Astrocyte of the cerebellum (primary cell): Measurements from ENCODE around the gene MXRA7.
"Not testable (repeated sequence)": the region's sequence is repeated elsewhere in the genome, so short reads cannot be mapped to it uniquely, and the experiment has no call there.

Experiments used
- DNase-seq: peaks from one replicate; pipeline ENCODE4 v3.0.0-alpha.2; 2011; ENCODE audit warnings: low read depth
- H3K4me3 ChIP-seq: 2 replicates; pipeline ENCODE4 v1.5.1; 2011; ENCODE audit warnings: mild to moderate bottlenecking, low read depth, low read length, moderate library complexity
- in situ Hi-C: cut with HindIII; loops from 2 replicates; pipeline ENCODE4 v1.10.0; 2017; ENCODE audit warnings: low sequenced_read_pairs
- TF ChIP-seq, protein P1 (sequence below): IDR thresholded peaks from 2 replicates; pipeline ENCODE4 v1.5.1; 2012; ENCODE audit warnings: low read length, low read depth, moderate library complexity, mild to moderate bottlenecking; ENCODE audit errors: missing control alignments

The MXRA7 gene

DNA sequence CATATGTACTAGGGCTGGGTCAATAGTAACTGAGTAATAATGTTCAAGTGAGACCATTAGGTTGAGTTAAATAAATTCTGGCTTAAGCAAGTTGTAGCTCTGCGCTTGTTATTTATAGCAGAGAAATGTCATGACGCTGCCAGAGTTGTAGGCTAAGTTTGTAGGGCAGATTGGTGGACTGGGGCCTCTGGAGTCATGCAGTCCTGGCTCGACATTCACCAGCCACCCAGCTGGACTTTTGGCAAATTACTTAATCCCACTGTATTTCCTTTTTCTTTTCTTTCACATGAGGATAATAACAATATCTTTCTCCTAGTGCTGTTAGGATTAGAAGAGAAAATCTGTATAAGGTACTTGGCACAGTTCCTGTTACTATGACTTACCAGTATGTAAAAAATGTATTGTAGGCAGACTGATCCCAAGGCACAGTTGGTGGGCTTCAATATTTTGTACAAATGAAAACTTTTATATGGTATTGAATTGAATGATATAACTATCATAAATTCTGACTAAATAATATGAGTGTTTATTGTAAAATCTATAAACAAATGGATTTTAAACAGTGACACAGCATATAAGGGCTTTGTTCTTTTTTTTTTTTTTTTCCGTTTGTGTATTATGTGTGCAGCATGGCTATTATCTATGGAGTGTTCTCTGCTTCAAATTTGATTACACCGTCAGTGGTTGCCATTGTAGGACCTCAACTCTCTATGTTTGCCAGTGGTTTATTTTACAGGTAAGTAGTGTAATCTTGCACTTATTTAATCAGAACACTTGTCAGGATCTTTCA, 29.8 kb upstream of the MXRA7 start:
- DNase-seq = no peak
- TF ChIP-seq, protein P1, sequence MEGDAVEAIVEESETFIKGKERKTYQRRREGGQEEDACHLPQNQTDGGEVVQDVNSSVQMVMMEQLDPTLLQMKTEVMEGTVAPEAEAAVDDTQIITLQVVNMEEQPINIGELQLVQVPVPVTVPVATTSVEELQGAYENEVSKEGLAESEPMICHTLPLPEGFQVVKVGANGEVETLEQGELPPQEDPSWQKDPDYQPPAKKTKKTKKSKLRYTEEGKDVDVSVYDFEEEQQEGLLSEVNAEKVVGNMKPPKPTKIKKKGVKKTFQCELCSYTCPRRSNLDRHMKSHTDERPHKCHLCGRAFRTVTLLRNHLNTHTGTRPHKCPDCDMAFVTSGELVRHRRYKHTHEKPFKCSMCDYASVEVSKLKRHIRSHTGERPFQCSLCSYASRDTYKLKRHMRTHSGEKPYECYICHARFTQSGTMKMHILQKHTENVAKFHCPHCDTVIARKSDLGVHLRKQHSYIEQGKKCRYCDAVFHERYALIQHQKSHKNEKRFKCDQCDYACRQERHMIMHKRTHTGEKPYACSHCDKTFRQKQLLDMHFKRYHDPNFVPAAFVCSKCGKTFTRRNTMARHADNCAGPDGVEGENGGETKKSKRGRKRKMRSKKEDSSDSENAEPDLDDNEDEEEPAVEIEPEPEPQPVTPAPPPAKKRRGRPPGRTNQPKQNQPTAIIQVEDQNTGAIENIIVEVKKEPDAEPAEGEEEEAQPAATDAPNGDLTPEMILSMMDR = no peak
- in situ Hi-C loops = loop anchor here (25.0 kb wide), 1 partner anchor 178 kb away; a partner anchor contains a TSS
- H3K4me3 ChIP-seq = no peak overlapping the region

GRCh38 chr17:76739568-76740115, 28.9 kb upstream of the MXRA7 start:
- in situ Hi-C loops = loop anchor here (25.0 kb wide), 1 partner anchor 177 kb away; a partner anchor contains a TSS
- not testable (repeated sequence) for H3K4me3 ChIP-seq, DNase-seq

DNA sequence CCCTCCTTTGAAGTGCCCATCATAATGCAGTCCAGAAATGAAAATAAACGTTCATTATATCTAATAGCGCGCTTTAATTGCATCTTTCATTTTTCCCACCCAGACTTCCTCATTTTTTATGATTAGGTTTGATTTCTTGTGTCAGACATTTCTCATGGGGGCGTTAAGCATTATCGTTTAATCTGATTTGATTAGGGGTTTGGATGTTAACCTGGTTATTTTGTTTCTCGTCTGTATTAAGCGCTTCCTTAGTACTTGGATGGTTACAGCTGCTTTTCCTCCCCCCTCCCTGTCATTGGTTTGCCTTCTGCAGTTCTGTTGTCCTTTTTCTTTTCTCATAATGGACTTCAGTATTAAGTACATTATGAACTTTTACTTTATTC, 27.7 kb upstream of the MXRA7 start:
- TF ChIP-seq, protein P1 = no peak
- in situ Hi-C loops = loop anchor here (25.0 kb wide), 1 partner anchor 176 kb away; a partner anchor contains a TSS
- H3K4me3 ChIP-seq = peak overlapping the region; percentile 93
- DNase-seq = no peak

DNA sequence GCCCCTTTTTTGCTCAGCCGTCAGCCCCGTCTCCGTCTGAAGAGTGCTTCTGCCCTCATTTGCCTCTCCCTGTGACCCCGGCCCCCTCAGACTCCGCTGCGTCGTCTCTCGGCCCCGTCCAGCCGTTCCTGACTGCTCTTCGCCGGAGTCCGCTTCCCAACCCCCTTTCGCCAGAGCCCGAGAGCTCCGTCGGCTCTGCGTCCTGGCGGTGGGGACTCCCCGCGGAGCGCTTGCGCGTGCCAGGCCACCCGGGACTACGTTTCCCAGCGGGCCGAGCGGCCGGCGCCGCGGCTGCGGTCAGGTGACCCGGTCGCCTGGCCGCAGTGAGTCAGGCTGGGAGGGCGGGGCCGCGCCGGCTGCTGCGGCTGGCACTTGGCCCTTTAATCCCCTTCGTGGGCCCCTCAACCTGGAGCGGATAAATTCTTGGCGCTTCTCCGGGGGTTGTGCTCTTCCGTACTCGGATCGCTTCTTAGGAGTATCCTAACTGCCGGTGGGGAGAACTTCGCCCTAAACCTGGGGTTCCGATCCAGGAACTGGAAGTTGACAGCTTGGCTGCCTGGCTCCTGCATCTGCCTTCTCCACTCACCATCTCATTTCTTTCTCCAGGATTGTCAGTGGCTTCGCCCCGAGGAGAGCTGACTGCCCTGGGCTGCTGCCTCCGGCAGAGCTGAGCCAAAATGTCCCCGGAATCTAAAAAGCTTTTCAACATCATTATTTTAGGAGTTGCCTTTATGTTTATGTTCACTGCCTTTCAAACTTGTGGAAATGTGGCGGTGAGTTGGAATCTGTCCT, 27.1 kb upstream of the MXRA7 start, which contains the start of gene MFSD11:
TSS of gene MFSD11 (plus strand) at position 444 of the 792 bp plus-strand sequence. CDS start at position 678, 234 bp downstream.
- DNase-seq = peak; percentile 76
- in situ Hi-C loops = loop anchor here (25.0 kb wide), 1 partner anchor 176 kb away; a partner anchor contains a TSS
- TF ChIP-seq, protein P1 = no peak
- H3K4me3 ChIP-seq = peak within 1 kb of the TSS; percentile 93

- peak within 1 kb of the TSS; percentile 93 for H3K4me3 ChIP-seq
- in situ Hi-C loops = loop anchor here (25.0 kb wide), 1 partner anchor 175 kb away; a partner anchor contains a TSS
- peak; percentile 96 for DNase-seq
- TF ChIP-seq, protein P1 = no peak
Observed at GRCh38 chr17:76737082-76737675, 26.4 kb upstream of the MXRA7 start, which contains the start of gene SRSF2. Gene SRSF2, minus strand, starts transcription at chr17:76737331. Its CDS starts 171 bp downstream, at chr17:76737160.

GRCh38 chr17:76736349-76737081, 25.8 kb upstream of the MXRA7 start:
- TF ChIP-seq, protein P1 = peak; percentile 18
- H3K4me3 ChIP-seq = peak overlapping the region; percentile 93
- in situ Hi-C loops = loop anchor here (25.0 kb wide), 1 partner anchor 174 kb away; a partner anchor contains a TSS
- no peak for DNase-seq
